B cell (primary cell): ENCODE data around the gene HAND2.

Source experiments
- EZH2 ChIP-seq: IDR thresholded peaks from 2 replicates; pipeline ENCODE4 v1.6.1; 2012; ENCODE audit warnings: borderline replicate concordance, low read depth, mild to moderate bottlenecking, moderate library complexity, low read length; ENCODE audit not compliant: insufficient read depth, poor library complexity, severe bottlenecking
- TF ChIP-seq, protein P1 (sequence below): fragments of 200-600 bp; IDR thresholded peaks from one replicate; pipeline ENCODE4 v1.8.0; 2022; ENCODE audit warnings: antibody characterized with exemption, mild to moderate bottlenecking

DNA sequence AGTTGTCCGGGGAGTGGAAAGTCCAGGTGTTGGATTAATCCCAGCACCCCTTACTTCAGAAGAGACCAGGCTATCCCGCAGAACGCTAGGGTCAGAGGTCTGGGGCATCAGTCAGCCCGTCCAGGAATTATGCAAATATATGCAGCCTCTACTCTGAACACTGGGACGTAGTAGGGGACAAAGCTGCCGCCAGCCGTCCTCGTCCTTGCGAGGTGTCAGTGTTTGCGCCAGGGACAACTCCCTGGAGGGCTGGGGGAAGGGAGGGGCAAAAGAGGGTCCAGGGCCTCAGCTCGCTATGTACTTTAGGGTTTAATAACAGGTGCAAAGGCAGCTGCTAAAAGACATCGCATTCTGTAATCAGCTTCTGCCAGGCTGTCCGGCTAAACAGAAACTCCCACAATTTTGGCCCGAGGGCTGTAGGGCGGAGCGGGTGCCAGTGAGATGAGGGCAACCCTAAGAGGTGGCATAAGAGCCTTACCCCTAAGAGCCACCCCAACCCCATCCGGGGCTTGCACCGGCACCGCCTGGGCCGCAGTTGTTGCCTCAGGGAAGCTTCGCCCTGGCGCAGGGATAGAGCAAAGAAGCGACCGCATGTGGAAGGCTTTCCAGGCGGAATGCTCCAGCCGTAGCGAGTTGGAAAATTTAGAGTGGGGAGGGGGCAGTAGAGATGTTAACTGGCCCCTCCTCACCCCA, 8.4 kb downstream of the HAND2 start:
- TF ChIP-seq, protein P1, sequence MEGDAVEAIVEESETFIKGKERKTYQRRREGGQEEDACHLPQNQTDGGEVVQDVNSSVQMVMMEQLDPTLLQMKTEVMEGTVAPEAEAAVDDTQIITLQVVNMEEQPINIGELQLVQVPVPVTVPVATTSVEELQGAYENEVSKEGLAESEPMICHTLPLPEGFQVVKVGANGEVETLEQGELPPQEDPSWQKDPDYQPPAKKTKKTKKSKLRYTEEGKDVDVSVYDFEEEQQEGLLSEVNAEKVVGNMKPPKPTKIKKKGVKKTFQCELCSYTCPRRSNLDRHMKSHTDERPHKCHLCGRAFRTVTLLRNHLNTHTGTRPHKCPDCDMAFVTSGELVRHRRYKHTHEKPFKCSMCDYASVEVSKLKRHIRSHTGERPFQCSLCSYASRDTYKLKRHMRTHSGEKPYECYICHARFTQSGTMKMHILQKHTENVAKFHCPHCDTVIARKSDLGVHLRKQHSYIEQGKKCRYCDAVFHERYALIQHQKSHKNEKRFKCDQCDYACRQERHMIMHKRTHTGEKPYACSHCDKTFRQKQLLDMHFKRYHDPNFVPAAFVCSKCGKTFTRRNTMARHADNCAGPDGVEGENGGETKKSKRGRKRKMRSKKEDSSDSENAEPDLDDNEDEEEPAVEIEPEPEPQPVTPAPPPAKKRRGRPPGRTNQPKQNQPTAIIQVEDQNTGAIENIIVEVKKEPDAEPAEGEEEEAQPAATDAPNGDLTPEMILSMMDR, result no peak
- TF ChIP-seq EZH2, result no peak
